ENCODE results near the gene MILR1.

DNA sequence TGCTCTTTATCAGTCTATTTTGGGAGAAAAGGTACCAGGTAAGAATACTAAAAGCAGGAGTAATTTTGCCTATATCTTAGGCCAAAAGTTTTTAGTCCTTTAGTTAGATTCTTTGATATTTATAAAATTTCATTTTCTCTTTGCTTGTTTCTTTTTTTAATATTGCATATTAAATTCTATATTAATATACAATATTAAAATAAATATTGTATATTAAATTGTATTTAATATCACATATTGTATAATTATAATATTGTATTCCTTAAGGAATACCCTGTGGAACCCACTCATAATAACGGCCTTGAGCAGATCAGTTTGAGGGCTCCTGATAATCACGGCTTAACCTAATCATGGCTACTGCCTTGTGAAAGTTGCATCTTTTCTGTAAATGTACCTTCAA, 59.8 kb downstream of the MILR1 start:
- TF ChIP-seq, protein P1, sequence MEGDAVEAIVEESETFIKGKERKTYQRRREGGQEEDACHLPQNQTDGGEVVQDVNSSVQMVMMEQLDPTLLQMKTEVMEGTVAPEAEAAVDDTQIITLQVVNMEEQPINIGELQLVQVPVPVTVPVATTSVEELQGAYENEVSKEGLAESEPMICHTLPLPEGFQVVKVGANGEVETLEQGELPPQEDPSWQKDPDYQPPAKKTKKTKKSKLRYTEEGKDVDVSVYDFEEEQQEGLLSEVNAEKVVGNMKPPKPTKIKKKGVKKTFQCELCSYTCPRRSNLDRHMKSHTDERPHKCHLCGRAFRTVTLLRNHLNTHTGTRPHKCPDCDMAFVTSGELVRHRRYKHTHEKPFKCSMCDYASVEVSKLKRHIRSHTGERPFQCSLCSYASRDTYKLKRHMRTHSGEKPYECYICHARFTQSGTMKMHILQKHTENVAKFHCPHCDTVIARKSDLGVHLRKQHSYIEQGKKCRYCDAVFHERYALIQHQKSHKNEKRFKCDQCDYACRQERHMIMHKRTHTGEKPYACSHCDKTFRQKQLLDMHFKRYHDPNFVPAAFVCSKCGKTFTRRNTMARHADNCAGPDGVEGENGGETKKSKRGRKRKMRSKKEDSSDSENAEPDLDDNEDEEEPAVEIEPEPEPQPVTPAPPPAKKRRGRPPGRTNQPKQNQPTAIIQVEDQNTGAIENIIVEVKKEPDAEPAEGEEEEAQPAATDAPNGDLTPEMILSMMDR (IDR thresholded peaks at IDR 0.05; ENCODE audit: low read depth, low read length): no peak
- TF ChIP-seq EZH2phosphoT487 (IDR thresholded peaks at IDR 0.05; ENCODE audit: low read depth): no peak
